Measurements from ENCODE around the gene RGS10. TPM values are rescaled to one million over a fixed set of nuclear protein-coding genes. Genes with fewer than 3 reads are reported as not detected.
A peak's percentile ranks its signal among the peaks of the same experiment; 100 is the strongest.

Gene RGS10
- total and polyA plus RNA-seq, 9 of the 15 experiments (the other 6 are each of a cell fraction or from before 2014, with no cell fraction given), result 31.9 to 123 (median 62.1) TPM

DNA sequence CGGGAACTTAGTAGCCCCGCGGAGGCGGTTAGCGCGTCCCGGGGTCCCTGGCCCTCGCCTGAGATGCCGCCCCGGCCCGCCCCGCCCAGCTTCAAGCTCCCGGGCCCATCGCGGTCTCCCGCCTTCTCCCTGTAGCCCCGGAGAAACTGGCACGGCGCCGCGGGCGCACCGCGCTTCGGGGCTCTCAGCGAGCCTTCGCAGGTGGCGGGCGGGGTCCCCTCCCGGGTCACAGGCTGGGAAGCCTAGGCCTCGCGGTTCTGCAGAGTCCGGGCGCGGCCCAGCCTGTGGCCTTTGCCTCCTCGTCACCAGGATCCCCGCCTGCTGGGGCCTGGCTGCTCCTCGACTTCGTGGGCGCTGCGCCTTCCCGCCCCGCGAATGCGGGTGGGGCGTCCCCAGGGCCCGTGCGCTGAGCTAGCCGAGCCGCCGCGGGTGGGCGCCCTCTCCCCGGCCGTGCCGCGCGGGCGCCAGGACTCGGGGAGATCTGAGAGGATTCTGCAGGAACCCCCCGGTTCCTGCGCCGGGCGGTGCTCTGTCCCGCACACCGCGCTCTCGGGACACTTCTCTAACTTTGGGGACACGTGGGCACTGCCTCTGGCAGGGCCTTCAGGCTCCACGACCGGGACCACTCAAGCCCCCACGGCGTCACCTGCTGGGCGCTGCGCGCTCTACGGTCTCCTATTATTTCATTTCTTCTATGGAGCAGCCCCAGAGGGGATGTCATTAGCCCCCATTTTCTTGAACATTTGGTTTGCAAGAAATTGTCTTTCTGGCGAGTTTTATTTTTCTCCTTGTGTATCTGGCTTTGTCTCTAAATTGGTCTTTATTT is 682 bp upstream of the RGS10 start (continued):
- TF ChIP-seq ZNF239 (CRISPR knock-in tag; IDR thresholded peaks at IDR 0.05) (no peak), ETV6 (IDR thresholded peaks at IDR 0.05; ENCODE audit: borderline replicate concordance in 1 of 2, low read depth in 2 of 2, low read length in 1 of 2) (no peak), ETV6 (CRISPR knock-in tag; IDR thresholded peaks at IDR 0.05; ENCODE audit: borderline replicate concordance) (no peak), NR1H2 (CRISPR knock-in tag; IDR thresholded peaks at IDR 0.05) (no peak), ZNF79 (CRISPR knock-in tag; IDR thresholded peaks at IDR 0.05; ENCODE audit: low read depth) (no peak), ARID1B (IDR thresholded peaks at IDR 0.05) (no peak), HEY1 (CRISPR knock-in tag; IDR thresholded peaks at IDR 0.05; ENCODE audit: borderline replicate concordance) (no peak), ZNF324 (CRISPR knock-in tag; IDR thresholded peaks at IDR 0.05) (no peak), SREBF1 (IDR thresholded peaks at IDR 0.05; ENCODE audit: borderline replicate concordance, low read depth, low read length) (no peak), ZFP91 (CRISPR knock-in tag; IDR thresholded peaks at IDR 0.05) (no peak), IRF2 (CRISPR knock-in tag; IDR thresholded peaks at IDR 0.05) (no peak), SETDB1 (IDR thresholded peaks at IDR 0.05; ENCODE audit: low read length) (no peak), ZNF274 (IDR thresholded peaks at IDR 0.05; ENCODE audit: borderline replicate concordance, low read depth, low read length) (no peak), ILF3 (IDR thresholded peaks at IDR 0.05; ENCODE audit: borderline replicate concordance) (no peak; the same call in 1 of the 2 replicates), RBM22 (IDR thresholded peaks at IDR 0.05; ENCODE audit: low read depth, low read length, poor library complexity, severe bottlenecking) (peak; percentile 41), ZFX (CRISPR knock-in tag; IDR thresholded peaks at IDR 0.05) (peak; percentile 88), ZNF780A (CRISPR knock-in tag; IDR thresholded peaks at IDR 0.05) (no peak), ZNF217 (CRISPR knock-in tag; IDR thresholded peaks at IDR 0.05) (no peak)
- TF ChIP-seq, protein P1, sequence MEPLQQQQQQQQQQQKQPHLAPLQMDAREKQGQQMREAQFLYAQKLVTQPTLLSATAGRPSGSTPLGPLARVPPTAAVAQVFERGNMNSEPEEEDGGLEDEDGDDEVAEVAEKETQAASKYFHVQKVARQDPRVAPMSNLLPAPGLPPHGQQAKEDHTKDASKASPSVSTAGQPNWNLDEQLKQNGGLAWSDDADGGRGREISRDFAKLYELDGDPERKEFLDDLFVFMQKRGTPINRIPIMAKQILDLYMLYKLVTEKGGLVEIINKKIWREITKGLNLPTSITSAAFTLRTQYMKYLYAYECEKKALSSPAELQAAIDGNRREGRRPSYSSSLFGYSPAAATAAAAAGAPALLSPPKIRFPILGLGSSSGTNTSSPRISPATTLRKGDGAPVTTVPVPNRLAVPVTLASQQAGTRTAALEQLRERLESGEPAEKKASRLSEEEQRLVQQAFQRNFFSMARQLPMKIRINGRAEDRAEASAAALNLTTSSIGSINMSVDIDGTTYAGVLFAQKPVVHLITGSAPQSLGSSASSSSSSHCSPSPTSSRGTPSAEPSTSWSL (CRISPR knock-in tag; IDR thresholded peaks at IDR 0.05; ENCODE audit: borderline replicate concordance), result no peak
